ENCODE measurements around the gene CSPG5. TPM values are rescaled to one million over a fixed set of nuclear protein-coding genes. Genes with fewer than 3 reads are reported as not detected.

Gene CSPG5
- total RNA-seq, 1 experiment from 2014 or later: 5.7 TPM

DNA sequence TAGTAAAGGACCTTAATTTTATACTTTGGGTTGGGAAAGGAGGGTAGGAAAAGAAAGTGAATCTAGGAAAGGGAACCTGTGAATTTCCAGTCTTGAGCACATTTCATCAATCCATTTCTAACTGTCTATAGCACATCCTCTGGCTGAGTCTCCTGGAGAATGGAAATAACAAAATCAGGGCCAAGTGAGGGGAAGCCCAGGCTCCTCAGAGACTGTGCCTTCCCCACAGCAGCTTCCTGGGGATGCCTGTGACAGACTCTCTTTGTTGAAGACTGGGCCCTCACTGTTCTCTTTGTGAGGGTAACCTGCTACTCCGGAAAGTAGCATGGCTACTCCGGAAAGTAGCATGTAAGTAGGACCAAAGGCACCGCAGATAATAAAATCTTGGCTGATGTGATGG is 22.6 kb upstream of the CSPG5 start:
- H3K9me3 Mint-ChIP-seq: no peaks in the 10 kb centered on the region; a peak in 1 of 5 replicates
- Histone ChIP-seq H2BK120ac (ENCODE audit: low read depth, low read length, poor library complexity, severe bottlenecking) (no peak overlapping the region), H3K79me2 (ENCODE audit: insufficient read depth, low read length) (0 out of 2 replicates have a peak, but pooled peaks cover 2% of the 10 kb centered on the region), H3K23me2 (ENCODE audit: insufficient read length, low read depth, low read length, poor library complexity, severe bottlenecking) (no peaks in the 10 kb centered on the region), H3T11ph (ENCODE audit: low read length) (no peak overlapping the region), H3K4ac (ENCODE audit: low read depth, low read length) (no peak overlapping the region), H3K27ac (ENCODE audit: insufficient read length, low read depth, low read length) (no peak overlapping the region), H4K5ac (ENCODE audit: insufficient read length, low read depth, low read length) (no peak overlapping the region), H2AFZ (ENCODE audit: low read length) (no peak overlapping the region), H3K79me1 (ENCODE audit: insufficient read depth, low read depth, low read length, poor library complexity, severe bottlenecking) (no peaks in the 10 kb centered on the region), H4K8ac (replicated peaks; ENCODE audit: insufficient read length, low read depth, low read length) (no peak overlapping the region), H2BK5ac (ENCODE audit: insufficient read length, low read length) (no peak overlapping the region), H4K91ac (ENCODE audit: insufficient read length, low read depth, low read length) (no peak overlapping the region), H2BK12ac (ENCODE audit: insufficient read length, low read depth, low read length) (no peak overlapping the region), H3K56ac (ENCODE audit: insufficient read length, low read depth, low read length) (no peak overlapping the region), H2BK20ac (ENCODE audit: low read depth, low read length, poor library complexity, severe bottlenecking) (no peak overlapping the region), H2BK15ac (ENCODE audit: low read depth, low read length) (no peak overlapping the region), H3K27me3 (ENCODE audit: insufficient read depth, low read length) (no peaks in the 10 kb centered on the region), H3K4me1 (ENCODE audit: insufficient read depth, low read length) (no peaks in the 10 kb centered on the region), H3K9me3 (ENCODE audit: control insufficient read depth, low read depth, low read length) (no peaks in the 10 kb centered on the region), H3K23ac (ENCODE audit: insufficient read length, low read depth, low read length) (no peak overlapping the region), H3K14ac (ENCODE audit: insufficient read depth, low read length) (no peak overlapping the region), H4K20me1 (ENCODE audit: control insufficient read depth, insufficient read depth, insufficient read length) (no peaks in the 10 kb centered on the region), H2AK5ac (ENCODE audit: insufficient read length, low read length) (no peak overlapping the region), H3K9ac (ENCODE audit: extremely low read depth, insufficient read length, low read length) (no peak overlapping the region), H3K18ac (ENCODE audit: insufficient read length, low read depth, low read length) (no peak overlapping the region), H3K4me2 (ENCODE audit: insufficient read depth, insufficient read length, low read length) (no peak overlapping the region)
- no CpG with 5 or more reads among the region's 3 CpGs for WGBS (ENCODE audit: extremely low coverage, insufficient read length, low lambda C conversion rate)
- H3K4me3 Mint-ChIP-seq: no peak overlapping the region
- H3K4me1 Mint-ChIP-seq: 0 out of 4 replicates have a peak, but pooled peaks cover 0 to 3% of the 10 kb centered on the region in 2 experiments
- TF ChIP-seq, protein P1, sequence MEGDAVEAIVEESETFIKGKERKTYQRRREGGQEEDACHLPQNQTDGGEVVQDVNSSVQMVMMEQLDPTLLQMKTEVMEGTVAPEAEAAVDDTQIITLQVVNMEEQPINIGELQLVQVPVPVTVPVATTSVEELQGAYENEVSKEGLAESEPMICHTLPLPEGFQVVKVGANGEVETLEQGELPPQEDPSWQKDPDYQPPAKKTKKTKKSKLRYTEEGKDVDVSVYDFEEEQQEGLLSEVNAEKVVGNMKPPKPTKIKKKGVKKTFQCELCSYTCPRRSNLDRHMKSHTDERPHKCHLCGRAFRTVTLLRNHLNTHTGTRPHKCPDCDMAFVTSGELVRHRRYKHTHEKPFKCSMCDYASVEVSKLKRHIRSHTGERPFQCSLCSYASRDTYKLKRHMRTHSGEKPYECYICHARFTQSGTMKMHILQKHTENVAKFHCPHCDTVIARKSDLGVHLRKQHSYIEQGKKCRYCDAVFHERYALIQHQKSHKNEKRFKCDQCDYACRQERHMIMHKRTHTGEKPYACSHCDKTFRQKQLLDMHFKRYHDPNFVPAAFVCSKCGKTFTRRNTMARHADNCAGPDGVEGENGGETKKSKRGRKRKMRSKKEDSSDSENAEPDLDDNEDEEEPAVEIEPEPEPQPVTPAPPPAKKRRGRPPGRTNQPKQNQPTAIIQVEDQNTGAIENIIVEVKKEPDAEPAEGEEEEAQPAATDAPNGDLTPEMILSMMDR (conservative IDR thresholded peaks at IDR 0.05): no peak
- peaks cover 36 to 80% (median 52%) of the 10 kb centered on the region in 3 experiments; a peak in 6 of 7 replicates for H3K36me3 Mint-ChIP-seq (ENCODE audit: insufficient read depth in 1 of 3, low read depth in 3 of 3)
- no peaks in the 10 kb centered on the region for H3K27me3 Mint-ChIP-seq (ENCODE audit: low read depth)
- DNase-seq: no peak
- H3K27ac Mint-ChIP-seq: peak overlapping the region in 2 of 3 experiments; percentile 28 to 39; a peak in 1 of 7 replicates
